ENCODE measurements around the gene CRX. TPM values are rescaled to one million over a fixed set of nuclear protein-coding genes. Genes with fewer than 3 reads are reported as not detected.

The CRX gene
- total RNA-seq, 1 experiment from 2014 or later = 0.13 TPM

DNA sequence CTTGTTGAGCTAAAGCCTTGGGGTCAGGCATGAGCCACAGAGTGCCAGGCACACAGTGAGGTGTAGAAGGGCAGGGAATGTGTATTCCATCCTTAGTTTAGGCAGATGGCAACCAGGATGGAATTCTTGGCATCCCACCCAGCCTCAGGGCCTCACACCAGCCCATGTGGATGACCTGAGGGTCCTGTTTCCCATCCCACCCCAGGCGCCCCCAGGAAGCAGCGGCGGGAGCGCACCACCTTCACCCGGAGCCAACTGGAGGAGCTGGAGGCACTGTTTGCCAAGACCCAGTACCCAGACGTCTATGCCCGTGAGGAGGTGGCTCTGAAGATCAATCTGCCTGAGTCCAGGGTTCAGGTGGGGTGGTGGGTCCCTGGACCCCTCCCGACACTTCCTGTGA is 14.3 kb downstream of the CRX start:
- no peak overlapping the region for H3K23ac ChIP-seq (ENCODE audit: insufficient read length, low read depth, low read length)
- WGBS (ENCODE audit: extremely low coverage, insufficient read length, low lambda C conversion rate) = no CpG with 5 or more reads among the region's 8 CpGs
- no peak overlapping the region for H3K27ac Mint-ChIP-seq
- H3K14ac ChIP-seq (ENCODE audit: insufficient read depth, low read length) = no peak overlapping the region
- H4K20me1 ChIP-seq (ENCODE audit: control insufficient read depth, insufficient read depth, insufficient read length) = no peaks in the 10 kb centered on the region
- H3K27me3 Mint-ChIP-seq (ENCODE audit: low read depth) = no peaks in the 10 kb centered on the region
- no peak overlapping the region for H3K27ac ChIP-seq (ENCODE audit: insufficient read length, low read depth, low read length)
- no peak for DNase-seq
- no peak overlapping the region for H2AK5ac ChIP-seq (ENCODE audit: insufficient read length, low read length)
- H3K4me1 ChIP-seq (ENCODE audit: insufficient read depth, low read length) = no peaks in the 10 kb centered on the region
- no peak overlapping the region for H2BK120ac ChIP-seq (ENCODE audit: low read depth, low read length, poor library complexity, severe bottlenecking)
- no peak overlapping the region for H3K9ac ChIP-seq (ENCODE audit: extremely low read depth, insufficient read length, low read length)
- no peak overlapping the region for H3K4ac ChIP-seq (ENCODE audit: low read depth, low read length)
- H4K91ac ChIP-seq (ENCODE audit: insufficient read length, low read depth, low read length) = no peak overlapping the region
- no peak overlapping the region for H4K5ac ChIP-seq (ENCODE audit: insufficient read length, low read depth, low read length)
- no peaks in the 10 kb centered on the region for H3K27me3 ChIP-seq (ENCODE audit: insufficient read depth, low read length)
- H3K36me3 Mint-ChIP-seq (ENCODE audit: insufficient read depth in 1 of 3, low read depth in 3 of 3) = no peaks in the 10 kb centered on the region
- H3K4me3 Mint-ChIP-seq = no peak overlapping the region
- no peaks in the 10 kb centered on the region for H3K23me2 ChIP-seq (ENCODE audit: insufficient read length, low read depth, low read length, poor library complexity, severe bottlenecking)
- H3K18ac ChIP-seq (ENCODE audit: insufficient read length, low read depth, low read length) = no peak overlapping the region
- H2BK12ac ChIP-seq (ENCODE audit: insufficient read length, low read depth, low read length) = no peak overlapping the region
- no peak overlapping the region for H3K4me2 ChIP-seq (ENCODE audit: insufficient read depth, insufficient read length, low read length)
- no peak overlapping the region for H3T11ph ChIP-seq (ENCODE audit: low read length)
- H2BK20ac ChIP-seq (ENCODE audit: low read depth, low read length, poor library complexity, severe bottlenecking) = no peak overlapping the region
- no peak overlapping the region for H2BK15ac ChIP-seq (ENCODE audit: low read depth, low read length)
- no peak overlapping the region for H4K8ac ChIP-seq (replicated peaks; ENCODE audit: insufficient read length, low read depth, low read length)
- H3K79me1 ChIP-seq (ENCODE audit: insufficient read depth, low read depth, low read length, poor library complexity, severe bottlenecking) = no peaks in the 10 kb centered on the region
- H2AFZ ChIP-seq (ENCODE audit: low read length) = no peak overlapping the region
- H3K79me2 ChIP-seq (ENCODE audit: insufficient read depth, low read length) = no peaks in the 10 kb centered on the region
- H3K9me3 Mint-ChIP-seq = no peaks in the 10 kb centered on the region
- H2BK5ac ChIP-seq (ENCODE audit: insufficient read length, low read length) = no peak overlapping the region
- no peak for TF ChIP-seq CTCF (conservative IDR thresholded peaks at IDR 0.05)
- H3K4me1 Mint-ChIP-seq = peaks cover 0 to 11% of the 10 kb centered on the region in 2 experiments; a peak in 2 of 4 replicates
- no peaks in the 10 kb centered on the region for H3K9me3 ChIP-seq (ENCODE audit: control insufficient read depth, low read depth, low read length)
- H3K56ac ChIP-seq (ENCODE audit: insufficient read length, low read depth, low read length) = no peak overlapping the region
